Vagina (tissue), 2 donors: ENCODE measurements around the gene TTLL5. TPM values are rescaled to one million over a fixed set of nuclear protein-coding genes. Genes with fewer than 3 reads are reported as not detected.
A peak's percentile ranks its signal among the peaks of the same experiment; 100 is the strongest.

Source experiments
- DNase-seq, 2 donors: peaks; one replicate each; pipeline ENCODE4 v3.0.0-alpha.2; 2017; ENCODE audit errors: extremely low spot score in 2 of 2
- H3K27ac ChIP-seq: fragments of 200-600 bp; sonication (generic); one replicate; pipeline ENCODE4 v1.5.1; 2019
- H3K27me3 ChIP-seq: fragments of 200-600 bp; sonication (generic); one replicate; pipeline ENCODE4 v1.5.1; 2019
- H3K36me3 ChIP-seq, 2 donors: fragments of 200-600 bp; sonication (generic); one replicate each; pipeline ENCODE4 v1.5.1; 2017 to 2019
- H3K4me1 ChIP-seq: fragments of 200-600 bp; sonication (generic); one replicate; pipeline ENCODE4 v1.5.1; 2019
- H3K4me3 ChIP-seq, 2 donors: fragments of 200-600 bp; sonication (generic); 1 replicate in 1 of 2; 2 replicates in 1 of 2; pipeline ENCODE4 v1.5.1; 2016 to 2019
- H3K9me3 ChIP-seq: fragments of 200-600 bp; sonication (generic); one replicate; pipeline ENCODE4 v1.5.1; 2019
- POLR2A ChIP-seq, 2 donors: fragments of 450-650 bp; IDR thresholded peaks; one replicate each; pipeline ENCODE4 v1.6.1; 2017; ENCODE audit warnings: antibody characterized with exemption in 2 of 2, mild to moderate bottlenecking in 2 of 2, moderate library complexity in 2 of 2
- POLR2AphosphoS5 ChIP-seq, 2 donors: sonication (generic); formaldehyde crosslinking; IDR thresholded peaks; one replicate each; pipeline ENCODE4 v1.9.0; 2017; ENCODE audit warnings: antibody characterized with exemption in 2 of 2, mild to moderate bottlenecking in 2 of 2, low read depth in 1 of 2; ENCODE audit not compliant: insufficient read depth in 1 of 2
- intact Hi-C: fragments of 100-400 bp; cut with DNase I; formaldehyde crosslinking; loops from one replicate; pipeline ENCODE4 v1.15.1; 2023
- total RNA-seq: library from RNA; depleted of rRNA; stranded (reverse); fragments of >200 nt; gene quantifications from one replicate; pipeline ENCODE4 v1.2.3, GENCODE V29; 2016
- TF ChIP-seq, protein P1 (sequence below), 3 experiments: fragments of 450-650 bp in 2 of 3; fragments of 200-600 bp in 1 of 3; sonication (generic) in 1 of 3; IDR thresholded peaks; one replicate each; pipeline ENCODE4 v1.5.1; 2017 to 2019; ENCODE audit warnings: antibody characterized with exemption in 3 of 3, mild to moderate bottlenecking in 2 of 3, moderate library complexity in 2 of 3

The TTLL5 gene
- total RNA-seq, 1 donor from 2014 or later: 43.0 TPM

DNA sequence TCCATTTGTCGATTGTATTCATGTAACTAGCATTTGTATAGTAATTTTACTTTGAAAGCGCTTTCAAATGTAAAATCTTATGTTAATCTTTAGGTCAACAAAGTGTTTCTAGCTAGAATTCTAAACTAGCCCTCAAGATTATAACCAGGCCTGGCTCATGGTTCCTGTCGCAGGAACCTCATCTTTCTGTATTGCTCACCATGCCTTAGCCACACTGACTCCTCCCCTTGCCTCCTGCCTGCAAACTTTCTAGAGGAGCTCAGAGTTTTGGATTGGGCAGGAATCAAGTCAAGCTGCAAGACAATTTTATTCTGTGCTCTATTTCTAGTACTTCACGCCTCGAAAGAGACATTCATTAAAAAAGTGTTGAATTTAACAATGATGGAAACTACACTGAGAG, 220.9 kb downstream of the TTLL5 start:
- Histone ChIP-seq H3K9me3 (no peaks in the 10 kb centered on the region), H3K36me3 (peaks cover 0 to 5% of the 10 kb centered on the region in 2 donors), H3K4me1 (peaks cover 6% of the 10 kb centered on the region), H3K27me3 (no peaks in the 10 kb centered on the region), H3K4me3 (no peak overlapping the region), H3K27ac (no peak overlapping the region)
- intact Hi-C loops: no loop called here
- TF ChIP-seq POLR2AphosphoS5 (IDR thresholded peaks at IDR 0.05; ENCODE audit: insufficient read depth in 1 of 2, low read depth in 1 of 2) (no peak), POLR2A (IDR thresholded peaks at IDR 0.05) (no peak)
- TF ChIP-seq, protein P1, sequence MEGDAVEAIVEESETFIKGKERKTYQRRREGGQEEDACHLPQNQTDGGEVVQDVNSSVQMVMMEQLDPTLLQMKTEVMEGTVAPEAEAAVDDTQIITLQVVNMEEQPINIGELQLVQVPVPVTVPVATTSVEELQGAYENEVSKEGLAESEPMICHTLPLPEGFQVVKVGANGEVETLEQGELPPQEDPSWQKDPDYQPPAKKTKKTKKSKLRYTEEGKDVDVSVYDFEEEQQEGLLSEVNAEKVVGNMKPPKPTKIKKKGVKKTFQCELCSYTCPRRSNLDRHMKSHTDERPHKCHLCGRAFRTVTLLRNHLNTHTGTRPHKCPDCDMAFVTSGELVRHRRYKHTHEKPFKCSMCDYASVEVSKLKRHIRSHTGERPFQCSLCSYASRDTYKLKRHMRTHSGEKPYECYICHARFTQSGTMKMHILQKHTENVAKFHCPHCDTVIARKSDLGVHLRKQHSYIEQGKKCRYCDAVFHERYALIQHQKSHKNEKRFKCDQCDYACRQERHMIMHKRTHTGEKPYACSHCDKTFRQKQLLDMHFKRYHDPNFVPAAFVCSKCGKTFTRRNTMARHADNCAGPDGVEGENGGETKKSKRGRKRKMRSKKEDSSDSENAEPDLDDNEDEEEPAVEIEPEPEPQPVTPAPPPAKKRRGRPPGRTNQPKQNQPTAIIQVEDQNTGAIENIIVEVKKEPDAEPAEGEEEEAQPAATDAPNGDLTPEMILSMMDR (IDR thresholded peaks at IDR 0.05): no peak
- DNase-seq: no peak

DNA sequence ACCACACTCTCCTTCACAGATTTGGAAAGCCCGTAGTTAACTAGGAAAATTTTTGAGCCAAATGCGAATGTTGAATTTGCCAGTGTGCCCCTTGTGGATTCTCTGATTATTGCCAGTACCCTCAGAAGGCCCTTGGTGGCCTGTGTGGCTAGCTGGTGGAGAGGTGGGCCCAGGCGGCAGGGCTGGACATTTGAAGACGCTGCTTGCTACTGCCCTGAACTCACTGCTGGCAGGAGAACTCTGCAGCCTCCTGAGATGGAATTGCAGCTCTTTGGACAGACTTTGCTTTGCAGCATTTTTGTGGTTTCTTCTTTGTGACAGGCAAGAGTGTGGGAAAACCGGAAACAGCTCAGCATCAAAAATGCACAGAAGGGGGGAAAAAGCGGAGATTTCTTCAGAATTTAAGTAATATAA, 223.2 kb downstream of the TTLL5 start:
- intact Hi-C loops: no loop called here
- H3K27ac ChIP-seq: peak overlapping the region; percentile 37
- no peak for DNase-seq

DNA sequence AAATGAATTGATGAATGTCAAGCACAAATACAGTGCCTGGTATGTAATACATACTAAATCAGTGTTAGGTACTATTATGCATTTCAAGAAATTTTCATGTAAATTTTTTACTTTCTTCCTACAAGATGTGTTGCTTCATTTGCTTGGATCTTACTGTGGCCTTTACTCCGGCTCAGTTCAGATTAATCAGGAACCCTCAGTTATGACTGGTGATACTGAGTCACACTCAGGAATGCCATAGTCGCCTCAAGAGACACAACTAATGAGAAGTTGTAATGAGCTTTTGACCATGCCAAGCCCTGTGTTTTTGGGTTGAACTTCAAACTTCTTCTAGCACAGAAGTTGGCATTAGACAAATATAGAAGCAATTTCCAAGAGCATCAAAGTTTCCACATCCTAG, 224.8 kb downstream of the TTLL5 start:
- peaks cover 6% of the 10 kb centered on the region for H3K4me1 ChIP-seq
- no peak overlapping the region for H3K4me3 ChIP-seq
- no peak for DNase-seq
- TF ChIP-seq POLR2A (IDR thresholded peaks at IDR 0.05) (no peak), POLR2AphosphoS5 (IDR thresholded peaks at IDR 0.05; ENCODE audit: insufficient read depth in 1 of 2, low read depth in 1 of 2) (no peak)
- TF ChIP-seq, protein P1 (IDR thresholded peaks at IDR 0.05): no peak
- peak overlapping the region; percentile 53 for H3K27ac ChIP-seq
- peaks cover 0 to 5% of the 10 kb centered on the region in 2 donors for H3K36me3 ChIP-seq
- no peaks in the 10 kb centered on the region for H3K9me3 ChIP-seq
- H3K27me3 ChIP-seq: no peaks in the 10 kb centered on the region
- intact Hi-C loops: no loop called here

More for the DNA sequence above, 223.2 kb downstream of the TTLL5 start:
- peaks cover 6% of the 10 kb centered on the region for H3K4me1 ChIP-seq
- H3K36me3 ChIP-seq: peaks cover 0 to 5% of the 10 kb centered on the region in 2 donors
- H3K4me3 ChIP-seq: no peak overlapping the region
- no peak for TF ChIP-seq POLR2A (IDR thresholded peaks at IDR 0.05)
- no peak for TF ChIP-seq POLR2AphosphoS5 (IDR thresholded peaks at IDR 0.05; ENCODE audit: insufficient read depth in 1 of 2, low read depth in 1 of 2)
- TF ChIP-seq, protein P1 (IDR thresholded peaks at IDR 0.05): no peak
- H3K9me3 ChIP-seq: no peaks in the 10 kb centered on the region
- no peaks in the 10 kb centered on the region for H3K27me3 ChIP-seq

DNA sequence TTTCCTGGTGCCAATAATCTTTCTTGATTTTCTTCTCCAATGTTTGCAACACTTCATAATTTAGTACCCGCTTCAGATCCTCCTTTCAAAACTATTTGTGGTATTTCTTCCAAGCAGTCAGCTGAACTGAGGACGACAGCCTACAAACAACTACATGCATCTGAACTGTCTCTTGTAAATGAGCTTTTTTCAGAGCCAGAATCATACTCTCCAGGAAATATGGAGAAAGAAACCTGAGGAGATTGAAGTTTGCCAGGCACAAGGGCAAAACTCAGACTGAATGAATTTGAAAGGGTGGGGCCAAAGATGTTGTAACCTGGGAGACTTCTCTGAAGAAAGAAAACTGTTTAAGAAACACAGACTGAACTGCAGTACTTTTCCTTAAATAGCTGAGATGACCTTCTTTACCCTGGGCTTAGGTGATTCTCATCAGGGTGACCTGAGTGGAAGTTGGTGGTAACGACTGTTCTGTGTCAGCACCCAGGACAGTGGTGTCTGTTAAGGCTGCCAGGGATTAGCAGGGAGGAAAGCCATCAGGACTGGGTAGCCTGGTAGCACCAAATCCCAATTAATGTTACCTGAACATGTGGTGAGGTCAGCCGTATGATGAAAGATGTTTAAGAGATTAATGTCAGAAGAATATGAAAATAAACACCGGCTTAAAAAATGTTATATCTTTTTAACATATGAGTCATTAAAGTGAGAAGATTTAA, 225.7 kb downstream of the TTLL5 start:
- peaks cover 0 to 5% of the 10 kb centered on the region in 2 donors for H3K36me3 ChIP-seq
- H3K27me3 ChIP-seq: no peaks in the 10 kb centered on the region
- no peak overlapping the region for H3K4me3 ChIP-seq
- intact Hi-C loops: no loop called here
- DNase-seq: no peak
- no peaks in the 10 kb centered on the region for H3K9me3 ChIP-seq
- H3K4me1 ChIP-seq: peaks cover 6% of the 10 kb centered on the region
- peak overlapping the region; percentile 53 for H3K27ac ChIP-seq
- TF ChIP-seq, protein P1 (IDR thresholded peaks at IDR 0.05): no peak
- TF ChIP-seq POLR2A (IDR thresholded peaks at IDR 0.05) (no peak), POLR2AphosphoS5 (IDR thresholded peaks at IDR 0.05; ENCODE audit: insufficient read depth in 1 of 2, low read depth in 1 of 2) (no peak)

DNA sequence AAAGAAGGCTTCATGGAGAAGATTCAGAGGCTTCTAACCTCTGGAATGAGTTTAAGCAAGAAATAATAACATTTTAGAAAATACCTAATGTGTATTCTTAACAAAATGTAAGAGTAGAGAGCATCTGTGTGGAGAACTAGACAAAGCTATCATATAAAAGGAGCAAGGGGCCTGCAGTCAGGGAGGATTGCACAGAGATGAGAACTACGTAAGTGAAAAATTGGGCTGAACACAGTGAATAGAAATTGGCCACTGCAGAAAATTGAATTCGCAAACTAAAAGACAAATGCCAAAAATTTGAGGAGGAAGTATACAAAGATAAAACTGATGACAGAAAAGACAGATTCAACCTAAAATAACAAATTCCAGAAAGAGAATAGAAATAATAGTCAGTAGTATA, 227.9 kb downstream of the TTLL5 start:
- Histone ChIP-seq H3K4me3 (no peak overlapping the region), H3K36me3 (peaks cover 0 to 5% of the 10 kb centered on the region in 2 donors), H3K4me1 (peaks cover 6% of the 10 kb centered on the region), H3K27ac (no peak overlapping the region), H3K27me3 (no peaks in the 10 kb centered on the region), H3K9me3 (no peaks in the 10 kb centered on the region)
- intact Hi-C loops: no loop called here
- DNase-seq: no peak
- TF ChIP-seq, protein P1 (IDR thresholded peaks at IDR 0.05): no peak
- TF ChIP-seq POLR2A (IDR thresholded peaks at IDR 0.05): no peak
- TF ChIP-seq POLR2AphosphoS5 (IDR thresholded peaks at IDR 0.05; ENCODE audit: insufficient read depth in 1 of 2, low read depth in 1 of 2): no peak
